ENCODE data around the gene UQCRFS1. TPM values are rescaled to one million over a fixed set of nuclear protein-coding genes. Genes with fewer than 3 reads are reported as not detected.

Gene UQCRFS1
- polyA plus RNA-seq, 2 of the 4 experiments (the other 2 are of a cell fraction): 111 to 148 TPM

DNA sequence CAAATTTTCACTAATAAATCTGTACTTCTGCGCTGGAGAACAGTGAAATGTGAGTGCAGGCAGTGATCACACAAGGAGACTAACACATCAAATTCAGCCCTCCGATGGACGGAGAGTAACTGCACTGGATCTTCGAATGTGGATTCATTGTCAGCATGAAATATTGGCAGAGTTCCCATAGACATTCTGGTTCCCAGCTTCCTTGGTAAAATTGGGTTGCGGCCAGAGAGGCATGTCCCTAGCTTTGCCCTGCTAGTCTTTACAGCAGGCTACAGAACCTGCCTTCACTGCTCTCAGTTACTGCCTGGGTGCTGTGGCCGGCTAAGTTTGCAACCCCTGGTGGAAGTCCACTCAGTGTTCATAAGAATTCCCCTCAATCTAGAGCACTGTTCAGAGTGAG lies 32.3 kb upstream of the UQCRFS1 start (continued):
- TF ChIP-seq, protein P1, sequence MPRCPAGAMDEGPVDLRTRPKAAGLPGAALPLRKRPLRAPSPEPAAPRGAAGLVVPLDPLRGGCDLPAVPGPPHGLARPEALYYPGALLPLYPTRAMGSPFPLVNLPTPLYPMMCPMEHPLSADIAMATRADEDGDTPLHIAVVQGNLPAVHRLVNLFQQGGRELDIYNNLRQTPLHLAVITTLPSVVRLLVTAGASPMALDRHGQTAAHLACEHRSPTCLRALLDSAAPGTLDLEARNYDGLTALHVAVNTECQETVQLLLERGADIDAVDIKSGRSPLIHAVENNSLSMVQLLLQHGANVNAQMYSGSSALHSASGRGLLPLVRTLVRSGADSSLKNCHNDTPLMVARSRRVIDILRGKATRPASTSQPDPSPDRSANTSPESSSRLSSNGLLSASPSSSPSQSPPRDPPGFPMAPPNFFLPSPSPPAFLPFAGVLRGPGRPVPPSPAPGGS (IDR thresholded peaks at IDR 0.05): no peak

DNA sequence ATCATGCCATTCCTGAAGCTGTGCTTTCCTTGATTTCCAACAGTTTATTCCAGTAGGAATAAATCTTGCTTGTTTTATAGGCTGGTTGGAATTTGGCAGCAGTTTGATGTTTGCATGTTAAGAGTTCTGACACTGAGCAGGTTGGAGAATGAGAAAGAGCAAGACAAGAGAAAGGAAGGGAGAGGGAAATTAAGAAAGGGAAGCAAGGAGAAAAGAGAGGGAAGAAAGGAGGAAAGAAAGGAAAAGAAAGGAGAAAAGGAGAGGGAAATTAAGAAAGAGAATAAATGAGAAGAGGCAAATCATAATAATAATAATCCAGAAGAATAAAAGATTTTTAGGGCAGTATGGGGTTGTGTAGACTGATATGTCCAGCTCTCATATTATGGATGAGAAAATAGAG lies 28.4 kb upstream of the UQCRFS1 start:
- Histone ChIP-seq H3K4me3 (no peak overlapping the region), H3K4me1 (no peaks in the 10 kb centered on the region), H3K4me2 (no peak overlapping the region), H3K27ac (no peak overlapping the region), H3K9me3 (no peaks in the 10 kb centered on the region; the same call in 2 of the 3 replicates)
- no peak for DNase-seq (ENCODE audit: low read depth in 1 of 2, low spot score in 1 of 2)
- POLR2A ChIA-PET: no interaction called here
- CTCF ChIA-PET: interaction anchor here (0.7 kb wide), 1 partner anchor 153 kb away, joined by 3 read pairs; no protein-coding TSS in a partner anchor
- TF ChIP-seq POLR2AphosphoS2 (conservative IDR thresholded peaks at IDR 0.05; ENCODE audit: low read length) (no peak), NFE2L2 (conservative IDR thresholded peaks at IDR 0.05; ENCODE audit: low read length) (no peak), HOXB5 (CRISPR knock-in tag; IDR thresholded peaks at IDR 0.05) (no peak), ZSCAN20 (CRISPR knock-in tag; IDR thresholded peaks at IDR 0.05) (no peak), POLR2A (IDR thresholded peaks at IDR 0.05; ENCODE audit: low read length) (no peak), FOSB (CRISPR knock-in tag; IDR thresholded peaks at IDR 0.05) (no peak), PHF8 (IDR thresholded peaks at IDR 0.05; ENCODE audit: borderline replicate concordance, low read depth) (no peak)
- TF ChIP-seq, protein P2, sequence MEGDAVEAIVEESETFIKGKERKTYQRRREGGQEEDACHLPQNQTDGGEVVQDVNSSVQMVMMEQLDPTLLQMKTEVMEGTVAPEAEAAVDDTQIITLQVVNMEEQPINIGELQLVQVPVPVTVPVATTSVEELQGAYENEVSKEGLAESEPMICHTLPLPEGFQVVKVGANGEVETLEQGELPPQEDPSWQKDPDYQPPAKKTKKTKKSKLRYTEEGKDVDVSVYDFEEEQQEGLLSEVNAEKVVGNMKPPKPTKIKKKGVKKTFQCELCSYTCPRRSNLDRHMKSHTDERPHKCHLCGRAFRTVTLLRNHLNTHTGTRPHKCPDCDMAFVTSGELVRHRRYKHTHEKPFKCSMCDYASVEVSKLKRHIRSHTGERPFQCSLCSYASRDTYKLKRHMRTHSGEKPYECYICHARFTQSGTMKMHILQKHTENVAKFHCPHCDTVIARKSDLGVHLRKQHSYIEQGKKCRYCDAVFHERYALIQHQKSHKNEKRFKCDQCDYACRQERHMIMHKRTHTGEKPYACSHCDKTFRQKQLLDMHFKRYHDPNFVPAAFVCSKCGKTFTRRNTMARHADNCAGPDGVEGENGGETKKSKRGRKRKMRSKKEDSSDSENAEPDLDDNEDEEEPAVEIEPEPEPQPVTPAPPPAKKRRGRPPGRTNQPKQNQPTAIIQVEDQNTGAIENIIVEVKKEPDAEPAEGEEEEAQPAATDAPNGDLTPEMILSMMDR (IDR thresholded peaks at IDR 0.05): no peak
- TF ChIP-seq, protein P3, sequence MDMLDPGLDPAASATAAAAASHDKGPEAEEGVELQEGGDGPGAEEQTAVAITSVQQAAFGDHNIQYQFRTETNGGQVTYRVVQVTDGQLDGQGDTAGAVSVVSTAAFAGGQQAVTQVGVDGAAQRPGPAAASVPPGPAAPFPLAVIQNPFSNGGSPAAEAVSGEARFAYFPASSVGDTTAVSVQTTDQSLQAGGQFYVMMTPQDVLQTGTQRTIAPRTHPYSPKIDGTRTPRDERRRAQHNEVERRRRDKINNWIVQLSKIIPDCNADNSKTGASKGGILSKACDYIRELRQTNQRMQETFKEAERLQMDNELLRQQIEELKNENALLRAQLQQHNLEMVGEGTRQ (IDR thresholded peaks at IDR 0.05): no peak
- FAIRE-seq: no peak
- no peak for ATAC-seq

DNA sequence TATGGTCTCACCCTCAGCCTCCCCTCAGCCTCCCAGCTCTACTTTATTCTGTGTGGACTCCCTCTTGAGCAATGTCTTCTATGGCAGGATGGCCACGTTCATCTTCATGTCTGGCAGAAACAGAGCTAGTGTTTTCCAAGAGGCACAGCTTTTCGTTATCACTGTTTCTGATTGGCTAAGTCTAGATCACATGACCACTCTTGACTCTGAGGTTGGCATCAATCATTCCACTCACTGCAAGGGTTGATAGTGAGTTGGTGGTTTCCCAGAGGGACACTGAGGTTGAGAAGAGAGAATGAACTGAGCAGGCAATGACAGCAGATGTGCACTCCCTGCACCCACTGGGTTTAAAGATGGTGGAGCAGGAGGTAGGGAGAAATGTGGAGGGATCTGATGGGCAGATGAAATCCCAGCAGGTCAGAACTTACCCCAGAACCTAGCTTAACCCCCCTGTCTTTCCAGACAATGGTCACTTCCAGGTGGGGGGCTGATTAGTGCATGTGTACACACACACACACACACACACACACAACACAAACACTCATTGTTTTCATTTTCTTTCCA lies 26.3 kb upstream of the UQCRFS1 start:
- Histone ChIP-seq H3K4me3 (no peak overlapping the region), H3K4me1 (no peaks in the 10 kb centered on the region), H3K27ac (no peak overlapping the region), H3K4me2 (no peak overlapping the region), H3K9me3 (no peaks in the 10 kb centered on the region; the same call in 2 of the 3 replicates)
- CTCF ChIA-PET: interaction anchor here (0.7 to 1.9 kb wide), 4 partner anchors 16 to 92 kb away, joined by 3 to 5 read pairs (median 3); no protein-coding TSS in a partner anchor
- no peak for ATAC-seq
- WGBS (ENCODE audit: missing lambda C conversion rate): 3% methylated on average over 2 of the region's 2 CpGs
- POLR2A ChIA-PET: interaction anchor here (0.7 kb wide), 1 partner anchor 367 kb away, joined by 4 read pairs; the partner anchor contains the start of gene POP4
- TF ChIP-seq POLR2A (IDR thresholded peaks at IDR 0.05; ENCODE audit: low read length) (0 out of 2 replicates have a peak, but pooled peaks have one; percentile 11), NPAS2 (CRISPR knock-in tag; IDR thresholded peaks at IDR 0.05; ENCODE audit: borderline replicate concordance) (no peak)
- DNase-seq (ENCODE audit: low read depth in 1 of 2, low spot score in 1 of 2): no peak
- FAIRE-seq: no peak

DNA sequence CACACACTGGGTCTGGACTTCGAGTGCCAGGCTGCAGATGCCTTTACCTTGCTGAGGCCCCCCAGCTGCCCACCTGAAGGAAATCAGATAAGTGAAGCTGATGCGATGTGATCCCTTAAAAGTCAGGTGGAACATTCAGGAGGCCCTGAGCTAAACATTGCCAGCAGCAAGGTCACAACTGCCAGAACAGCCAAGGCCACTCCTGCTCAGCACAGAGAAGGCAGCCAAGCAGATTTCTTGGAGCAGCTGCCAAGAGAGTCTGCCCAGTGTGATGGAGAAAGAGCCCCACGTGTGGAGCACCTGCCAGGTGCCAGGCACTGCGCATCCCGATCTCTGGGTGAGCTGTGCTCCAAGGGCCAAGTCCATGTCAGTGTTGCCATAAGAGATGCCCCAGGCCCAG lies 20.6 kb upstream of the UQCRFS1 start:
- no peak overlapping the region for H3K27ac ChIP-seq
- FAIRE-seq (no peak), ATAC-seq (no peak; a peak in 2 of 6 replicates), DNase-seq (ENCODE audit: low read depth in 1 of 2, low spot score in 1 of 2) (no peak)
- no peak overlapping the region for H3K4me2 ChIP-seq
- WGBS (ENCODE audit: missing lambda C conversion rate): 25% methylated on average over 5 of the region's 5 CpGs
- H3K9me3 ChIP-seq: no peaks in the 10 kb centered on the region; the same call in 2 of the 3 replicates
- no peaks in the 10 kb centered on the region for H3K4me1 ChIP-seq
- POLR2A ChIA-PET: no interaction called here
- CTCF ChIA-PET: interaction anchor here (0.6 to 1.9 kb wide), 5 partner anchors 13 to 483 kb away, joined by 3 to 4 read pairs (median 4); no protein-coding TSS in a partner anchor
- H3K4me3 ChIP-seq: no peak overlapping the region
- TF ChIP-seq, protein P1 (IDR thresholded peaks at IDR 0.05): no peak
- TF ChIP-seq ZFP36 (IDR thresholded peaks at IDR 0.05; ENCODE audit: borderline replicate concordance, partially characterized antibody): no peak
- TF ChIP-seq, protein P2 (IDR thresholded peaks at IDR 0.05): no peak
- TF ChIP-seq POLR2A (IDR thresholded peaks at IDR 0.05; ENCODE audit: low read length): no peak
- TF ChIP-seq GATA3 (IDR thresholded peaks at IDR 0.05; ENCODE audit: borderline replicate concordance): no peak
- TF ChIP-seq HOXB13 (CRISPR knock-in tag; IDR thresholded peaks at IDR 0.05; ENCODE audit: low read depth): no peak
- TF ChIP-seq KDM5A (IDR thresholded peaks at IDR 0.05): no peak
- no peak for TF ChIP-seq BHLHE40 (IDR thresholded peaks at IDR 0.05; ENCODE audit: low read depth, low read length)
- no peak for TF ChIP-seq MAZ (IDR thresholded peaks at IDR 0.05; ENCODE audit: borderline replicate concordance, low read depth, low read length)
- TF ChIP-seq NR3C1 (IDR thresholded peaks at IDR 0.05): no peak
- TF ChIP-seq, protein P4, sequence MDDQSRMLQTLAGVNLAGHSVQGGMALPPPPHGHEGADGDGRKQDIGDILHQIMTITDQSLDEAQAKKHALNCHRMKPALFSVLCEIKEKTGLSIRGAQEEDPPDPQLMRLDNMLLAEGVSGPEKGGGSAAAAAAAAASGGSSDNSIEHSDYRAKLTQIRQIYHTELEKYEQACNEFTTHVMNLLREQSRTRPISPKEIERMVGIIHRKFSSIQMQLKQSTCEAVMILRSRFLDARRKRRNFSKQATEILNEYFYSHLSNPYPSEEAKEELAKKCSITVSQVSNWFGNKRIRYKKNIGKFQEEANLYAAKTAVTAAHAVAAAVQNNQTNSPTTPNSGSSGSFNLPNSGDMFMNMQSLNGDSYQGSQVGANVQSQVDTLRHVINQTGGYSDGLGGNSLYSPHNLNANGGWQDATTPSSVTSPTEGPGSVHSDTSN (IDR thresholded peaks at IDR 0.05): no peak
- TF ChIP-seq ZSCAN20 (CRISPR knock-in tag; IDR thresholded peaks at IDR 0.05): no peak
- TF ChIP-seq CBX2 (IDR thresholded peaks at IDR 0.05; ENCODE audit: borderline replicate concordance, low read depth): no peak
